Glutamatergic neuron (in vitro differentiated cells): Measurements from ENCODE around the gene UNCX. TPM values are rescaled to one million over a fixed set of nuclear protein-coding genes. Genes with fewer than 3 reads are reported as not detected.

Experiments
- DNase-seq: peaks from one replicate; pipeline ENCODE4 v3.0.0; 2022
- H3K27ac Mint-ChIP-seq: one replicate; pipeline ENCODE4 v1.8.0; 2020; ENCODE audit warnings: mild to moderate bottlenecking, mixed read lengths, inconsistent platforms; ENCODE audit not compliant: unreplicated experiment
- H3K27me3 Mint-ChIP-seq: one replicate; pipeline ENCODE4 v1.8.0; 2020; ENCODE audit warnings: mild to moderate bottlenecking, moderate library complexity, mixed read lengths, inconsistent platforms; ENCODE audit not compliant: unreplicated experiment
- H3K36me3 Mint-ChIP-seq: one replicate; pipeline ENCODE4 v1.8.0; 2020; ENCODE audit warnings: mild to moderate bottlenecking, mixed read lengths, inconsistent platforms; ENCODE audit not compliant: unreplicated experiment
- H3K4me1 Mint-ChIP-seq: one replicate; pipeline ENCODE4 v1.8.0; 2020; ENCODE audit warnings: mild to moderate bottlenecking, low read depth, mixed read lengths, inconsistent platforms; ENCODE audit not compliant: unreplicated experiment
- H3K4me3 Mint-ChIP-seq: one replicate; pipeline ENCODE4 v1.8.0; 2020; ENCODE audit warnings: mild to moderate bottlenecking, mixed read lengths, inconsistent platforms; ENCODE audit not compliant: unreplicated experiment
- H3K9me3 Mint-ChIP-seq: one replicate; pipeline ENCODE4 v1.8.0; 2020; ENCODE audit warnings: mild to moderate bottlenecking, moderate library complexity, mixed read lengths, inconsistent platforms; ENCODE audit not compliant: unreplicated experiment
- total RNA-seq: library from RNA; stranded (reverse); fragmentation: NEBNext Ultra II Directional; extraction: Animal tissue kit (Norgen Biotek cat#: 25700); gene quantifications from one replicate; pipeline ENCODE4 v1.2.1, GENCODE V29; 2021; ENCODE audit not compliant: unreplicated experiment
- TF ChIP-seq, protein P1 (sequence below): fragments of 200-600 bp; sonication (generic); IDR thresholded peaks from one replicate; pipeline ENCODE4 v1.5.0; 2021; ENCODE audit not compliant: partially characterized antibody, unreplicated experiment

Gene UNCX
- total RNA-seq, 1 donor from 2014 or later: 106 TPM

DNA sequence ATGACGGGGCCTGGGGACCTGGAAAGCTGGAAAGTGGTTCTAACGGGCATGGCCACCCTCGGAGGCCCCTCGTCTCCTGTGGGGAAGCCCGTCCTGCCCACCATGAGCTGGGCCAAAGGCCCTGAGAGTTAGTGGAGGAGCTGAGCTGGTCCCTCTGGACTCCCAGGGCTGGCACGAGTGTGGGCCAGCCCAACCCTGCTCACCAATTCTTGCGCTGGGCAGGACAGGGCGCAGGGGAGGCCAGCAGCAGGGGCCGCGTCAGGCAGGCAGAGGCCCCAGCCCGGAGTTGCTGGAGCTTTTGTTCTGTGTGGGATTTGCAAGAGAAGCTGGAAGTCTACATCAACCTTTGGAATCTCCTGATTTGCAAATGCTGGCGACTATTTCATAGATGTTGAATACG is 29.8 kb downstream of the UNCX start:
- Mint-ChIP-seq H3K4me3 (no peak overlapping the region), H3K4me1 (peaks cover 11% of the 10 kb centered on the region), H3K27ac (no peak overlapping the region), H3K36me3 (no peaks in the 10 kb centered on the region), H3K27me3 (peaks cover 6% of the 10 kb centered on the region), H3K9me3 (peaks cover 6% of the 10 kb centered on the region)
- TF ChIP-seq, protein P1, sequence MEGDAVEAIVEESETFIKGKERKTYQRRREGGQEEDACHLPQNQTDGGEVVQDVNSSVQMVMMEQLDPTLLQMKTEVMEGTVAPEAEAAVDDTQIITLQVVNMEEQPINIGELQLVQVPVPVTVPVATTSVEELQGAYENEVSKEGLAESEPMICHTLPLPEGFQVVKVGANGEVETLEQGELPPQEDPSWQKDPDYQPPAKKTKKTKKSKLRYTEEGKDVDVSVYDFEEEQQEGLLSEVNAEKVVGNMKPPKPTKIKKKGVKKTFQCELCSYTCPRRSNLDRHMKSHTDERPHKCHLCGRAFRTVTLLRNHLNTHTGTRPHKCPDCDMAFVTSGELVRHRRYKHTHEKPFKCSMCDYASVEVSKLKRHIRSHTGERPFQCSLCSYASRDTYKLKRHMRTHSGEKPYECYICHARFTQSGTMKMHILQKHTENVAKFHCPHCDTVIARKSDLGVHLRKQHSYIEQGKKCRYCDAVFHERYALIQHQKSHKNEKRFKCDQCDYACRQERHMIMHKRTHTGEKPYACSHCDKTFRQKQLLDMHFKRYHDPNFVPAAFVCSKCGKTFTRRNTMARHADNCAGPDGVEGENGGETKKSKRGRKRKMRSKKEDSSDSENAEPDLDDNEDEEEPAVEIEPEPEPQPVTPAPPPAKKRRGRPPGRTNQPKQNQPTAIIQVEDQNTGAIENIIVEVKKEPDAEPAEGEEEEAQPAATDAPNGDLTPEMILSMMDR: no peak
- DNase-seq: no peak

DNA sequence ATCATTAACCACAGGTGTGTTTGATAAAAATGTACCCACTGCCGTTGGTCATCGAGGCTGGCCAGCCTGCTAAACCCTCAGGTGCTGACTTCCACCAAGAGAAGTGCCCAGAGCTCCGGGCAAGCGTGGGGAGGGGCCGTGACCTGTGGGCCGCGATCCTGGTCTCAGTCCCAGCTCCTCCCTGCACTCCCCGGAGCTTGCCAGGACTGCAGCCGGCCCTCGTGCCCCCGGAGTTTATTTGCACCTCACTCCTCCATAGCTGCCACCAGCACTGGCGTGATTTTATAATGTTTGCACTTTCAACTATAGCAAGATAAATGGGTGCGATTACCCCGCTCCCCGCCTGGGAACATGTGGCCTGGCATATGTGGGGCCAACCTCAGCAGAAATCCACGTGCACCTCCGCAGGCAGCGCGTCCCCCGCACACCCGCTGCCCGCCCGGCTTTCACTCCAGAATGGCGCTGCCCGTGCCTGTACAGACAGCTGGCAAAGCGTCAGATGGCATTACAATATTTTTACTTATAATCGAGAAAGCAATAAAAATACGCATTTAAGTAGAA is 30.8 kb downstream of the UNCX start:
- Mint-ChIP-seq H3K9me3 (peaks cover 6% of the 10 kb centered on the region), H3K27ac (no peak overlapping the region), H3K4me1 (peaks cover 11% of the 10 kb centered on the region), H3K27me3 (peaks cover 6% of the 10 kb centered on the region), H3K4me3 (no peak overlapping the region), H3K36me3 (no peaks in the 10 kb centered on the region)
- no peak for DNase-seq
- TF ChIP-seq, protein P1: no peak

DNA sequence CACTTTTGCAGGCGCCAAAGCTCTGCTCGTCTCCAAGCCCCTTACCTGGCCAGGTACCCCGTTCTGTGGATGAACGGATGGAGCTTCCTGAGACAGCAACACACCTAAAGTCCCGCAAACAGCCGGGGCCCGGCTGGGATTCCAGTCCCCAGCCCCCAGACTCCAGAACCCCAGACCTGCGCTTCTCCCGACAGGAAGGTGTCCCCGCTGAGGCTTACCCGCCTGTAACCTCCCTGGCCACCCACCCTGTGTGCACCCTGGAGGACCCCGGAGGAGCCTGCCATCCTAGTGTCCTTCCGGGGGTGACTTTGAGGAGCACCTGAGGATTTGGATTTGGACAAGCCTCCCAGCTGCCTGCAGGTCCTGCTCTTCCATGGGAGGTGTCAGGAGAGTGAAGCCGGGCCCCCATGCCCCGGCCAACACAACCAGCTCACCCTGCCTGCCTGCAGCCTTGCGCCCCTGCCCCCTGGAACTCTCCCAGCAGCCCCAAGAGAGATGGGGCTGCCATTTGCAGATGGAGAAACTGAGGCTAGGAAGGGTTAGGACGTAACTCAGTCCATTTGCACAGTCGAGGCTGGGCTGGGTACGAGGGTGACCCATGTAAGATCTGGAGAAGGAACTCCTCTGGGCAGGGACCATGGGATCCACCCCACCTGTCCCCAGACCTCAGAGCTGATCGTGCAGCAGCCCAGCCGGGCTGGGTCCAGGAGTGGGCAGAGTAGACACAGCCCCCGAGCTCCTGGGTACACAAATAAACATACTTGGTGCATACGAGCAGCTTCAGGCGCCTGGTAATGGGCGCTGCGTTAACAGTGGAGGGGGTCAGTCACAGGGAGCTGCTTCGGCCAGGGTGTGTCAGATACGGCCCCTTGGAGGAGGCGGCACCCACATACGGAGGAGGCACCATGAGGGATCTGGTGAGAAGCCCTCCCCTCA is 31.9 kb downstream of the UNCX start:
- Mint-ChIP-seq H3K9me3 (peaks cover 6% of the 10 kb centered on the region), H3K27me3 (peaks cover 6% of the 10 kb centered on the region), H3K4me1 (peaks cover 17% of the 10 kb centered on the region), H3K27ac (no peak overlapping the region), H3K4me3 (no peak overlapping the region), H3K36me3 (no peaks in the 10 kb centered on the region)
- DNase-seq: no peak
- TF ChIP-seq, protein P1: no peak

DNA sequence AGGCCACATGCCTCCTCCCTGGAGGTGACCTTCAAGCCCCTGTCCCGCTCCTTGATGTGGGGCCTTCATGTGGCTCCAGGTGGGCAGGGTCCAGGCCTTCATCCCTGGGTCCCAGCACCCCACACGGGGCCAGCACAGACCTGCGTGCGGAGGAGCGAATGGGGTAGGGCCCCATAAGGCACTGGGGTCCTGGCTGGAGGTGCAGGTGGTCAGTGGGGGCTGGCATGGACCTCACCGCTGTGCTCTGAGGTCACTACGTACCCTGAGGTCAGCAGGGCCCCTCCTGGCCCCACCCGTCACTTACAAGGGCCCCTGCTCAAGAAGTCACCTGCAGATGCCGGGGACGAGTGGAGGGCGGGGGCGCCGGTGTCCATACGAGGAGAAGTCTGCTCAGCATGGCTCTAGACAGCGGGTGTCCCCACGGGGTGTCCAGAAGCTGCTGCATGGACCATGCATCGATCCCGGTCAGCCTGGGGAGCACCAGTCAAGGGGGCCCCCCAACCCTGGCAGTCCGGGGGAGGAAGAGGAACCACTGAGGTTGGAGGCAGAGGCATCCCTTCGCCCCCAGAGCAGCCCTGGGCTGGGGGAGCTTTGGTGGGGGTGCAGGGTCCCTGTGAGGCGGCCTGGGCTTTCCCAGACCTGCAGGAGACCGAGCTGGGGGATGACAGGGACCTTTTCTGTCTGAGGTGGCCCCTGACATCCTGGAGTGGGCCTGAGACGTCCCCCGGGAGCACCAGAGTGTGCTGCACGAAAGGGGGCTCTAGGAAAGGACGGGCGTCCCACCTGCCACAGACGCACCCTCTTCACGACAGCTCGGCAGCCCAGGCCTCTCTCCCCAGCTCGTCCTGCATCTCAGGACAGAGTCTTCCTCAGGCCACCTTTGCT is 34.6 kb downstream of the UNCX start:
- no peak overlapping the region for H3K4me3 Mint-ChIP-seq
- peaks cover 13% of the 10 kb centered on the region for H3K4me1 Mint-ChIP-seq
- no peak overlapping the region for H3K27ac Mint-ChIP-seq
- no peak for DNase-seq
- peaks cover 8% of the 10 kb centered on the region for H3K27me3 Mint-ChIP-seq
- H3K9me3 Mint-ChIP-seq: peaks cover 11% of the 10 kb centered on the region
- TF ChIP-seq, protein P1: no peak
- H3K36me3 Mint-ChIP-seq: no peaks in the 10 kb centered on the region
